ENCODE data around the gene RAP1GAP.

GRCh38 chr1:21700094-21700493, 30.9 kb upstream of the RAP1GAP start:
- TF ChIP-seq BCLAF1 (IDR thresholded peaks at IDR 0.05), result no peak
- no peak for TF ChIP-seq STAT6 (CRISPR knock-in tag; IDR thresholded peaks at IDR 0.05; ENCODE audit: borderline replicate concordance)
- no peak for TF ChIP-seq RBAK (CRISPR knock-in tag; IDR thresholded peaks at IDR 0.05)
- no peak for TF ChIP-seq ISX (CRISPR knock-in tag; conservative IDR thresholded peaks at IDR 0.05)
- TF ChIP-seq ZNF552 (CRISPR knock-in tag; IDR thresholded peaks at IDR 0.05; ENCODE audit: borderline replicate concordance), result no peak
- TF ChIP-seq RBM39 (IDR thresholded peaks at IDR 0.05; ENCODE audit: low read depth, low read length, poor library complexity, severe bottlenecking), result no peak
- TF ChIP-seq SMC3 (IDR thresholded peaks at IDR 0.05; ENCODE audit: low read length), result no peak
- TF ChIP-seq ZNF740 (CRISPR knock-in tag; IDR thresholded peaks at IDR 0.05), result no peak
- no peak for TF ChIP-seq NBN (conservative IDR thresholded peaks at IDR 0.05)
- TF ChIP-seq CREBL2 (CRISPR knock-in tag; IDR thresholded peaks at IDR 0.05; ENCODE audit: borderline replicate concordance), result no peak
- no peak for TF ChIP-seq SP140L (CRISPR knock-in tag; IDR thresholded peaks at IDR 0.05; ENCODE audit: borderline replicate concordance)

Measured in HepG2 (cell line).